Measurements from ENCODE around the gene RNF17. TPM values are rescaled to one million over a fixed set of nuclear protein-coding genes. Genes with fewer than 3 reads are reported as not detected.

Gene RNF17
- not detected in 2 replicates for total RNA-seq
- long read RNA-seq = 0 reads

GRCh38 chr13:24763596-24764275 lies at the start of gene RNF17:
TSS of gene RNF17 (plus strand) at chr13:24764169. CDS start at chr13:24764204, 35 bp downstream.
- H3K36me3 Mint-ChIP-seq (ENCODE audit: unreplicated experiment) = no peaks in the 10 kb centered on the region
- H3K27me3 Mint-ChIP-seq (ENCODE audit: unreplicated experiment) = peaks cover 8% of the 10 kb centered on the region
- no peak for TF ChIP-seq CTCF (IDR thresholded peaks at IDR 0.05)
- no peaks in the 10 kb centered on the region for H3K9me3 Mint-ChIP-seq (ENCODE audit: unreplicated experiment)
- no peak within 1 kb of the TSS for H3K27ac Mint-ChIP-seq (ENCODE audit: unreplicated experiment)
- H3K4me1 Mint-ChIP-seq (ENCODE audit: unreplicated experiment) = no peaks in the 10 kb centered on the region
- peak; percentile 73 for DNase-seq (ENCODE audit: extremely low spot score, unreplicated experiment)
- no peak within 1 kb of the TSS for H3K4me3 Mint-ChIP-seq (ENCODE audit: unreplicated experiment)

- Mint-ChIP-seq H3K36me3 (ENCODE audit: unreplicated experiment) (no peaks in the 10 kb centered on the region), H3K4me1 (ENCODE audit: unreplicated experiment) (no peaks in the 10 kb centered on the region), H3K4me3 (ENCODE audit: unreplicated experiment) (no peak overlapping the region), H3K9me3 (ENCODE audit: unreplicated experiment) (no peaks in the 10 kb centered on the region), H3K27me3 (ENCODE audit: unreplicated experiment) (no peaks in the 10 kb centered on the region), H3K27ac (ENCODE audit: unreplicated experiment) (no peak overlapping the region)
- DNase-seq (ENCODE audit: extremely low spot score, unreplicated experiment) = no peak
- TF ChIP-seq CTCF (IDR thresholded peaks at IDR 0.05) = no peak
Observed at GRCh38 chr13:24716011-24716410, 48.0 kb upstream of the RNF17 start.

- DNase-seq (ENCODE audit: extremely low spot score, unreplicated experiment) = no peak
- Mint-ChIP-seq H3K27ac (ENCODE audit: unreplicated experiment) (no peak overlapping the region), H3K9me3 (ENCODE audit: unreplicated experiment) (no peaks in the 10 kb centered on the region), H3K4me1 (ENCODE audit: unreplicated experiment) (no peaks in the 10 kb centered on the region), H3K27me3 (ENCODE audit: unreplicated experiment) (no peaks in the 10 kb centered on the region), H3K36me3 (ENCODE audit: unreplicated experiment) (no peaks in the 10 kb centered on the region), H3K4me3 (ENCODE audit: unreplicated experiment) (no peak overlapping the region)
- TF ChIP-seq CTCF (IDR thresholded peaks at IDR 0.05) = no peak
Observed at GRCh38 chr13:24716446-24716845, 47.5 kb upstream of the RNF17 start.

- Mint-ChIP-seq H3K4me1 (ENCODE audit: unreplicated experiment) (no peaks in the 10 kb centered on the region), H3K27ac (ENCODE audit: unreplicated experiment) (no peak overlapping the region), H3K27me3 (ENCODE audit: unreplicated experiment) (no peaks in the 10 kb centered on the region), H3K4me3 (ENCODE audit: unreplicated experiment) (no peak overlapping the region), H3K36me3 (ENCODE audit: unreplicated experiment) (no peaks in the 10 kb centered on the region), H3K9me3 (ENCODE audit: unreplicated experiment) (no peaks in the 10 kb centered on the region)
- no peak for DNase-seq (ENCODE audit: extremely low spot score, unreplicated experiment)
- no peak for TF ChIP-seq CTCF (IDR thresholded peaks at IDR 0.05)
Observed at GRCh38 chr13:24717217-24717616, 46.8 kb upstream of the RNF17 start.

- no peak for TF ChIP-seq CTCF (IDR thresholded peaks at IDR 0.05)
- Mint-ChIP-seq H3K36me3 (ENCODE audit: unreplicated experiment) (no peaks in the 10 kb centered on the region), H3K4me3 (ENCODE audit: unreplicated experiment) (no peak overlapping the region), H3K4me1 (ENCODE audit: unreplicated experiment) (no peaks in the 10 kb centered on the region), H3K27ac (ENCODE audit: unreplicated experiment) (no peak overlapping the region), H3K27me3 (ENCODE audit: unreplicated experiment) (peaks cover 2% of the 10 kb centered on the region), H3K9me3 (ENCODE audit: unreplicated experiment) (no peaks in the 10 kb centered on the region)
- DNase-seq (ENCODE audit: extremely low spot score, unreplicated experiment) = no peak
Observed at GRCh38 chr13:24718192-24718965, 45.6 kb upstream of the RNF17 start.
